Measurements from ENCODE around the gene NRCAM. TPM values are rescaled to one million over a fixed set of nuclear protein-coding genes. Genes with fewer than 3 reads are reported as not detected.

The NRCAM gene
- total RNA-seq, 1 experiment from 2014 or later: 40.3 TPM

GRCh38 chr7:108245523-108246226 is 210.6 kb downstream of the NRCAM start:
- Histone ChIP-seq H3K4me1 (replicated peaks; ENCODE audit: insufficient read depth) (peaks cover 46% of the 10 kb centered on the region), H3K36me3 (ENCODE audit: low read depth) (no peaks in the 10 kb centered on the region), H3K9me2 (ENCODE audit: insufficient read depth) (no peaks in the 10 kb centered on the region), H3F3A (ENCODE audit: insufficient read depth, low read depth) (peaks cover 25% of the 10 kb centered on the region), H4K20me1 (ENCODE audit: insufficient read depth) (no peaks in the 10 kb centered on the region), H3K27ac (peak overlapping the region; percentile 92), H3K4me3 (peak overlapping the region; percentile 15), H3K27me3 (ENCODE audit: insufficient read depth, low read depth) (no peaks in the 10 kb centered on the region), H3K9me3 (ENCODE audit: insufficient read depth, low read depth) (no peaks in the 10 kb centered on the region; the same call in 1 of the 2 replicates), H3K4me2 (peak overlapping the region; percentile 64), H3K79me2 (ENCODE audit: low read depth) (no peaks in the 10 kb centered on the region), H2AFZ (peak overlapping the region; percentile 57; the same call in 1 of the 2 replicates)
- POLR2A ChIA-PET (ENCODE audit: unreplicated experiment): interaction anchor here (0.5 to 0.6 kb wide), 2 partner anchors 22 to 210 kb away, joined by 4 to 7 read pairs; partner anchors contain the start of gene NRCAM
- BruUV-seq (replicated peaks): TSS peak; percentile 59
- CTCF ChIA-PET: interaction anchor here (0.6 kb wide), 1 partner anchor 167 kb away, joined by 3 read pairs; no protein-coding TSS in a partner anchor
- TF ChIP-seq, protein P1, sequence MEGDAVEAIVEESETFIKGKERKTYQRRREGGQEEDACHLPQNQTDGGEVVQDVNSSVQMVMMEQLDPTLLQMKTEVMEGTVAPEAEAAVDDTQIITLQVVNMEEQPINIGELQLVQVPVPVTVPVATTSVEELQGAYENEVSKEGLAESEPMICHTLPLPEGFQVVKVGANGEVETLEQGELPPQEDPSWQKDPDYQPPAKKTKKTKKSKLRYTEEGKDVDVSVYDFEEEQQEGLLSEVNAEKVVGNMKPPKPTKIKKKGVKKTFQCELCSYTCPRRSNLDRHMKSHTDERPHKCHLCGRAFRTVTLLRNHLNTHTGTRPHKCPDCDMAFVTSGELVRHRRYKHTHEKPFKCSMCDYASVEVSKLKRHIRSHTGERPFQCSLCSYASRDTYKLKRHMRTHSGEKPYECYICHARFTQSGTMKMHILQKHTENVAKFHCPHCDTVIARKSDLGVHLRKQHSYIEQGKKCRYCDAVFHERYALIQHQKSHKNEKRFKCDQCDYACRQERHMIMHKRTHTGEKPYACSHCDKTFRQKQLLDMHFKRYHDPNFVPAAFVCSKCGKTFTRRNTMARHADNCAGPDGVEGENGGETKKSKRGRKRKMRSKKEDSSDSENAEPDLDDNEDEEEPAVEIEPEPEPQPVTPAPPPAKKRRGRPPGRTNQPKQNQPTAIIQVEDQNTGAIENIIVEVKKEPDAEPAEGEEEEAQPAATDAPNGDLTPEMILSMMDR (conservative IDR thresholded peaks at IDR 0.05): no peak
- TF ChIP-seq EZH2 (IDR thresholded peaks at IDR 0.05; ENCODE audit: low read depth): no peak
- intact Hi-C loops (cut with micrococcal nuclease; ENCODE audit: unreplicated experiment): loop anchor here (1.0 to 2.0 kb wide), 6 partner anchors 53 to 252 kb away; partner anchors contain the start of gene NRCAM
- DNase-seq: no peak

GRCh38 chr7:108244110-108244509 is 212.1 kb downstream of the NRCAM start:
- H3K4me2 ChIP-seq: no peak overlapping the region
- H3K9me2 ChIP-seq (ENCODE audit: insufficient read depth): no peaks in the 10 kb centered on the region
- no peak overlapping the region for H3K27ac ChIP-seq
- DNase-seq: no peak
- no peaks in the 10 kb centered on the region for H3K36me3 ChIP-seq (ENCODE audit: low read depth)
- H2AFZ ChIP-seq: no peak overlapping the region
- H3K4me1 ChIP-seq (replicated peaks; ENCODE audit: insufficient read depth): peaks cover 46% of the 10 kb centered on the region
- H3K79me2 ChIP-seq (ENCODE audit: low read depth): no peaks in the 10 kb centered on the region
- ChIA-PET CTCF (no interaction called here), POLR2A (ENCODE audit: unreplicated experiment) (no interaction called here)
- intact Hi-C loops (cut with micrococcal nuclease; ENCODE audit: unreplicated experiment): no loop called here
- H4K20me1 ChIP-seq (ENCODE audit: insufficient read depth): no peaks in the 10 kb centered on the region
- no peak for TF ChIP-seq EZH2 (IDR thresholded peaks at IDR 0.05; ENCODE audit: low read depth)
- TF ChIP-seq, protein P1 (conservative IDR thresholded peaks at IDR 0.05): no peak
- H3K27me3 ChIP-seq (ENCODE audit: insufficient read depth, low read depth): no peaks in the 10 kb centered on the region
- H3K4me3 ChIP-seq: no peak overlapping the region
- H3K9me3 ChIP-seq (ENCODE audit: insufficient read depth, low read depth): no peaks in the 10 kb centered on the region; the same call in 1 of the 2 replicates
- peaks cover 25% of the 10 kb centered on the region for H3F3A ChIP-seq (ENCODE audit: insufficient read depth, low read depth)
- BruUV-seq (replicated peaks): no TSS peak

DNA sequence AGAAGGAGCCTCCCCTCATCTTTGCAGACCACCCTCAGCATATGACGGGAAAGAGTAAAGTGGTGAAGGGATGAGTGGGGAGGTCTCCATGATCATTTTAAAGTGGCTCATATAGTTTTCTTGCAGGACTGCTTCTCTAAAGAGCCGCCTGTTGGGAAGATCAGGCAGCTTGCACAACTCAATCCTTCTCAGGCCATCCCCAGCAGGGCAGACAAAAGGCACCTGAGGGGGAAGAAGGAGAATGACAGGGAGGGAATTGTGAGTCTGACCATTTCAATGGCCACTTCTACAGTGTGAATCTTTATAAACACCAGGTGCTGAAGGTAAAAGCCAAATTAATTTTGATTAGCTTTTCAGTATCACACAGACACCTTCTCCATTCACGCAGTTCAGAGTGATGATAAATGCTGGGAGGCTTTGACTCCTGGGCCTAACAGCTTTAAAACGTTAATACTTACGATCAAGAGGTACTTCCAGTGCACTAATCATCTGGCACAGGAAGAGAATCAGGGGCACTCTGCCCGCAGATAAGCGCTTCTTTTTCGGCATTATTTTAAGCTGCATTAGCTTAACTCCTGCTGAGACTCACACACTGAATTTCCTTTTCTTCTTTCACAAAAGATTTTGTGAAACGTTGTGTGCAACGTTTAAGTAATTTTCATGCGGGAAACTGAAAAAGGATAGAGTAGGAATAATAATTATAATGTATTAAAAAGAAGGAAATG is 216.6 kb downstream of the NRCAM start:
- no peak for DNase-seq
- no TSS peak for BruUV-seq (replicated peaks)
- Histone ChIP-seq H3K79me2 (ENCODE audit: low read depth) (no peaks in the 10 kb centered on the region), H3F3A (ENCODE audit: insufficient read depth, low read depth) (no peaks in the 10 kb centered on the region), H3K36me3 (ENCODE audit: low read depth) (no peaks in the 10 kb centered on the region), H3K4me2 (no peak overlapping the region), H3K4me1 (replicated peaks; ENCODE audit: insufficient read depth) (peaks cover 32% of the 10 kb centered on the region), H3K9me2 (ENCODE audit: insufficient read depth) (no peaks in the 10 kb centered on the region), H3K4me3 (no peak overlapping the region), H3K9me3 (ENCODE audit: insufficient read depth, low read depth) (no peaks in the 10 kb centered on the region), H4K20me1 (ENCODE audit: insufficient read depth) (no peaks in the 10 kb centered on the region), H3K27ac (no peak overlapping the region), H2AFZ (no peak overlapping the region), H3K27me3 (ENCODE audit: insufficient read depth, low read depth) (no peaks in the 10 kb centered on the region)
- TF ChIP-seq EZH2 (IDR thresholded peaks at IDR 0.05; ENCODE audit: low read depth): no peak
- TF ChIP-seq, protein P1 (conservative IDR thresholded peaks at IDR 0.05): no peak
- ChIA-PET POLR2A (ENCODE audit: unreplicated experiment) (interaction anchor here (0.6 kb wide), 1 partner anchor 182 kb away, joined by 3 read pairs; no protein-coding TSS in a partner anchor), CTCF (no interaction called here)
- intact Hi-C loops (cut with micrococcal nuclease; ENCODE audit: unreplicated experiment): no loop called here

Data from PC-9 (cell line).